Skeletal muscle tissue (tissue), 4 donors: ENCODE data around the gene SYCP1. TPM values are rescaled to one million over a fixed set of nuclear protein-coding genes. Genes with fewer than 3 reads are reported as not detected.
"Not testable (repeated sequence)": the region's sequence is repeated elsewhere in the genome, so short reads cannot be mapped to it uniquely, and the experiment has no call there.

Source experiments
- H3K27ac ChIP-seq: one replicate; pipeline ENCODE4 v1.7.0; 2013; ENCODE audit warnings: mild to moderate bottlenecking, low read depth, low read length, inconsistent platforms
- H3K27me3 ChIP-seq, 3 donors: one replicate each; pipeline ENCODE4 v1.7.0; 2013; ENCODE audit warnings: low read length in 3 of 3; ENCODE audit not compliant: control insufficient read depth in 3 of 3, insufficient read depth in 3 of 3
- H3K36me3 ChIP-seq, 3 donors: one replicate each; pipeline ENCODE4 v1.7.0; 2013; ENCODE audit warnings: low read length in 3 of 3; ENCODE audit not compliant: control insufficient read depth in 3 of 3, insufficient read depth in 3 of 3
- H3K4me1 ChIP-seq, 3 donors: one replicate each; pipeline ENCODE4 v1.7.0; 2013; ENCODE audit warnings: low read length in 3 of 3, mild to moderate bottlenecking in 3 of 3; ENCODE audit not compliant: control insufficient read depth in 3 of 3, insufficient read depth in 3 of 3
- H3K4me3 ChIP-seq, 3 donors: one replicate each; pipeline ENCODE4 v1.7.0; 2013; ENCODE audit warnings: low read length in 3 of 3
- H3K9ac ChIP-seq, 3 donors: one replicate each; pipeline ENCODE4 v1.7.0; 2013; ENCODE audit warnings: low read length in 3 of 3, mild to moderate bottlenecking in 3 of 3, moderate library complexity in 2 of 3, low read depth in 1 of 3
- H3K9me3 ChIP-seq, 3 donors: one replicate each; pipeline ENCODE4 v1.7.0; 2013; ENCODE audit warnings: low read length in 3 of 3; ENCODE audit not compliant: control insufficient read depth in 3 of 3
- total RNA-seq: library from RNA; depleted of rRNA; stranded (reverse); fragments of >200 nt; gene quantifications from one replicate; pipeline ENCODE4 v1.2.3, GENCODE V29; 2014
- donor health status: Osteomylitis.

The SYCP1 gene
- total RNA-seq, 1 donor from 2014 or later = not detected

- H3K9me3 ChIP-seq = no peaks in the 10 kb centered on the region
- H3K27ac ChIP-seq = no peak overlapping the region
- H3K4me1 ChIP-seq = no peaks in the 10 kb centered on the region
Measured at GRCh38 chr1:115012006-115012405, 157.3 kb downstream of the SYCP1 start.

GRCh38 chr1:115012434-115012833 lies 157.8 kb downstream of the SYCP1 start:
- Histone ChIP-seq H3K4me1 (no peaks in the 10 kb centered on the region), H3K4me3 (no peak overlapping the region), H3K9me3 (no peaks in the 10 kb centered on the region), H3K9ac (no peak overlapping the region), H3K36me3 (no peaks in the 10 kb centered on the region), H3K27me3 (no peaks in the 10 kb centered on the region), H3K27ac (no peak overlapping the region)

More at GRCh38 chr1:115012006-115012405, 157.3 kb downstream of the SYCP1 start:
- Histone ChIP-seq H3K27me3 (no peaks in the 10 kb centered on the region), H3K4me3 (no peak overlapping the region), H3K9ac (no peak overlapping the region), H3K36me3 (no peaks in the 10 kb centered on the region)

- Histone ChIP-seq H3K27ac (no peak overlapping the region), H3K36me3 (no peaks in the 10 kb centered on the region), H3K9ac (no peak overlapping the region), H3K4me3 (no peak overlapping the region), H3K27me3 (no peaks in the 10 kb centered on the region), H3K4me1 (no peaks in the 10 kb centered on the region), H3K9me3 (no peaks in the 10 kb centered on the region)
Measured at GRCh38 chr1:115013792-115014191, 159.1 kb downstream of the SYCP1 start.

- not testable (repeated sequence) for H3K4me3 ChIP-seq, H3K27ac ChIP-seq, H3K27me3 ChIP-seq, H3K9ac ChIP-seq, H3K36me3 ChIP-seq, H3K9me3 ChIP-seq, H3K4me1 ChIP-seq
Measured at GRCh38 chr1:115019549-115019948, 164.9 kb downstream of the SYCP1 start.

GRCh38 chr1:115021145-115021544 lies 166.5 kb downstream of the SYCP1 start:
- H3K27ac ChIP-seq = no peak overlapping the region
- H3K36me3 ChIP-seq = no peaks in the 10 kb centered on the region
- H3K4me3 ChIP-seq = no peak overlapping the region
- H3K9ac ChIP-seq = no peak overlapping the region
- H3K4me1 ChIP-seq = no peaks in the 10 kb centered on the region
- peaks cover 0 to 3% (median 0%) of the 10 kb centered on the region in 3 donors for H3K27me3 ChIP-seq
- no peaks in the 10 kb centered on the region for H3K9me3 ChIP-seq

GRCh38 chr1:115023593-115023992 lies 168.9 kb downstream of the SYCP1 start:
- no peaks in the 10 kb centered on the region for H3K4me1 ChIP-seq
- no peak overlapping the region for H3K27ac ChIP-seq
- no peaks in the 10 kb centered on the region for H3K36me3 ChIP-seq
- H3K4me3 ChIP-seq = no peak overlapping the region
- H3K9ac ChIP-seq = no peak overlapping the region
- peaks cover 0 to 3% (median 0%) of the 10 kb centered on the region in 3 donors for H3K27me3 ChIP-seq
- no peaks in the 10 kb centered on the region for H3K9me3 ChIP-seq

- no peak within 1 kb of the TSS for H3K4me3 ChIP-seq
- H3K27ac ChIP-seq = no peak within 1 kb of the TSS
- no peaks in the 10 kb centered on the region for H3K4me1 ChIP-seq
- no peaks in the 10 kb centered on the region for H3K36me3 ChIP-seq
- H3K9me3 ChIP-seq = no peaks in the 10 kb centered on the region
- no peak within 1 kb of the TSS for H3K9ac ChIP-seq
- H3K27me3 ChIP-seq = no peaks in the 10 kb centered on the region
Measured at GRCh38 chr1:115029526-115029925, 174.9 kb downstream of the SYCP1 start, which contains the start of gene TSHB. TSHB (plus strand) TSS chr1:115029826; CDS start chr1:115033363, 3,537 bp downstream.

GRCh38 chr1:115031595-115031994 lies 176.9 kb downstream of the SYCP1 start:
- H3K27me3 ChIP-seq = no peaks in the 10 kb centered on the region
- H3K4me3 ChIP-seq = no peak overlapping the region
- no peak overlapping the region for H3K27ac ChIP-seq
- H3K9ac ChIP-seq = no peak overlapping the region
- H3K9me3 ChIP-seq = no peaks in the 10 kb centered on the region
- no peaks in the 10 kb centered on the region for H3K36me3 ChIP-seq
- no peaks in the 10 kb centered on the region for H3K4me1 ChIP-seq

GRCh38 chr1:115035652-115036051 lies 181.0 kb downstream of the SYCP1 start:
- Histone ChIP-seq H3K27ac (no peak overlapping the region), H3K9ac (no peak overlapping the region), H3K9me3 (no peaks in the 10 kb centered on the region), H3K36me3 (no peaks in the 10 kb centered on the region), H3K4me1 (no peaks in the 10 kb centered on the region), H3K4me3 (no peak overlapping the region), H3K27me3 (no peaks in the 10 kb centered on the region)

GRCh38 chr1:115036814-115037507 lies 182.3 kb downstream of the SYCP1 start:
- H3K4me3 ChIP-seq = no peak overlapping the region
- no peaks in the 10 kb centered on the region for H3K4me1 ChIP-seq
- no peak overlapping the region for H3K9ac ChIP-seq
- no peaks in the 10 kb centered on the region for H3K36me3 ChIP-seq
- no peaks in the 10 kb centered on the region for H3K27me3 ChIP-seq
- H3K9me3 ChIP-seq = no peaks in the 10 kb centered on the region
- H3K27ac ChIP-seq = no peak overlapping the region
